K562 (cell line): ENCODE results near the gene CHEK2. TPM values are rescaled to one million over a fixed set of nuclear protein-coding genes. Genes with fewer than 3 reads are reported as not detected.

Source experiments
- ATAC-seq: fragments of 200-7000 bp; cut with Tn5 transposase; 3 replicates; pipeline ENCODE4 v1.9.1; 2020; ENCODE audit warnings: moderate library complexity
- BruUV-seq: library from RNA; stranded (reverse); fragments of 400-500 nt; replicated peaks from 2 replicates; lab custom pipeline; 2021; lab: Mats Ljungman, UMichigan
- CTCF ChIA-PET: fragments of 300-600 bp; formaldehyde crosslinking; extraction: SDS; loops from one replicate; lab custom pipeline; 2021; ENCODE audit warnings: low intra/inter-chr PET ratio; lab: Yijun Ruan, JAX
- POLR2A ChIA-PET: fragments of 300-600, 350-650 bp; sonication (Branson Sonifier 250); formaldehyde crosslinking; extraction: SDS; loops from one replicate; lab custom pipeline; 2021; ENCODE audit warnings: antibody characterized with exemption, inconsistent platforms; lab: Yijun Ruan, JAX
- DNase-seq, 4 experiments: peaks; one replicate each; pipeline versions ENCODE4 v3.0.0 to v3.0.0-alpha.2; 2011 to 2018; ENCODE audit warnings: low spot score in 3 of 4, mixed read lengths in 3 of 4; ENCODE audit errors: extremely low read depth in 1 of 4
- FAIRE-seq: peaks from 2 replicates; lab custom pipeline; 2011; peaks lifted over from hg19 to GRCh38; lab: Jason Lieb, UNC
- H2AFZ ChIP-seq: 2 replicates; pipeline ENCODE4 v1.6.0; 2011; ENCODE audit warnings: low read depth, low read length, control low read depth, inconsistent platforms
- H3K27ac ChIP-seq: fragments of 200-600 bp; 3 replicates; pipeline ENCODE4 v1.8.0; 2011; ENCODE audit warnings: low read depth, mild to moderate bottlenecking, control low read depth, inconsistent platforms, low read length, moderate library complexity, mixed read lengths; ENCODE audit errors: extremely low read depth
- H3K27me3 ChIP-seq, 2 experiments: fragments of 300-600 bp in 1 of 2; 2 replicates in 1 of 2; 3 replicates in 1 of 2; pipeline versions ENCODE4 v1.6.0 to v1.8.0; 2011; ENCODE audit warnings: inconsistent platforms in 2 of 2, low read length in 2 of 2, mild to moderate bottlenecking in 1 of 2, mixed read lengths in 1 of 2, moderate library complexity in 1 of 2; ENCODE audit not compliant: control insufficient read depth in 2 of 2, insufficient read depth in 2 of 2
- H3K36me3 ChIP-seq: fragments of 300-600 bp; 3 replicates; pipeline ENCODE4 v1.8.0; 2011; ENCODE audit warnings: mild to moderate bottlenecking, low read length, inconsistent platforms; ENCODE audit not compliant: control insufficient read depth, insufficient read depth
- H3K4me1 ChIP-seq, 2 experiments: fragments of 200-600 bp in 1 of 2; replicated peaks in 1 of 2; 2 replicates in 1 of 2; 3 replicates in 1 of 2; pipeline versions ENCODE4 v1.5.1 to v1.8.0; 2011; ENCODE audit warnings: inconsistent platforms in 2 of 2, low read length in 2 of 2, mild to moderate bottlenecking in 1 of 2, mixed read lengths in 1 of 2, moderate library complexity in 1 of 2; ENCODE audit not compliant: control insufficient read depth in 2 of 2, insufficient read depth in 2 of 2
- H3K4me2 ChIP-seq: 2 replicates; pipeline ENCODE4 v1.6.1; 2011; ENCODE audit warnings: low read length, control low read depth, inconsistent platforms, mixed read lengths; ENCODE audit not compliant: insufficient read depth
- H3K4me3 ChIP-seq: fragments of 200-600 bp; sonication (generic), shearing (Covaris generic); 2 replicates; pipeline ENCODE4 v1.5.1; 2016; ENCODE audit warnings: control low read depth, inconsistent platforms
- H3K79me2 ChIP-seq: fragments of 200-600 bp; 3 replicates; pipeline ENCODE4 v1.8.0; 2011; ENCODE audit warnings: low read length, inconsistent platforms; ENCODE audit not compliant: control insufficient read depth, insufficient read depth
- H3K9ac ChIP-seq, 2 experiments: 2 replicates each; pipeline versions ENCODE4 v1.6.0 to v1.6.1; 2011; ENCODE audit warnings: low read depth in 2 of 2, low read length in 2 of 2, control low read depth in 1 of 2, inconsistent platforms in 1 of 2, mild to moderate bottlenecking in 1 of 2, mixed read lengths in 1 of 2; ENCODE audit not compliant: insufficient read depth in 1 of 2
- H3K9me1 ChIP-seq: one replicate; pipeline ENCODE4 v1.6.0; 2011; ENCODE audit warnings: inconsistent platforms, mild to moderate bottlenecking, low read length, moderate library complexity; ENCODE audit not compliant: control insufficient read depth, insufficient read depth
- H3K9me3 ChIP-seq: replicated peaks from 2 replicates; pipeline ENCODE4 v1.5.1; 2011; ENCODE audit warnings: low read depth, low read length, inconsistent platforms; ENCODE audit not compliant: control insufficient read depth, insufficient read depth
- H4K20me1 ChIP-seq: replicated peaks from 2 replicates; pipeline ENCODE4 v1.6.1; 2011; ENCODE audit warnings: low read length, inconsistent platforms, mixed read lengths; ENCODE audit not compliant: control insufficient read depth, insufficient read depth
- SNRNP70 ChIP-seq: fragments of 200-400 bp; formaldehyde crosslinking; optimal IDR thresholded peaks from 2 replicates; pipeline ENCODE3; 2017; ENCODE audit warnings: low read depth, low read length
- SPI1 ChIP-seq: IDR thresholded peaks from 2 replicates; pipeline ENCODE4 v1.6.1; 2011; ENCODE audit warnings: low read depth, low read length, control low read depth, borderline replicate concordance
- ZNF24 ChIP-seq: fragments of 450-650 bp; IDR thresholded peaks from 2 replicates; pipeline ENCODE4 v1.6.1; 2016
- WGBS: fragments of 100-300 bp; shearing (Covaris generic); methylation state at CpG from one replicate; pipeline ENCODE4 v1.1.6; 2016; ENCODE audit warnings: low coverage, mixed read lengths; ENCODE audit not compliant: insufficient coverage; ENCODE audit errors: missing lambda C conversion rate; 5-methylcytosine and 5-hydroxymethylcytosine counted together
- in situ Hi-C: fragments of 300-500 bp; cut with MboI; formaldehyde crosslinking; loops from 4 replicates; pipeline ENCODE4 v1.15.0; 2018; ENCODE audit warnings: inconsistent platforms, mixed read lengths
- intact Hi-C: fragments of 100-400 bp; cut with micrococcal nuclease; formaldehyde crosslinking; loops from 2 replicates; pipeline ENCODE4 v1.14.2; 2022
- polyA plus RNA-seq, 8 experiments: library from polyadenylated mRNA; depleted of rRNA in 4 of 8; stranded (reverse) in 5 of 8; unstranded in 3 of 8; fragments of >200 nt; fragmentation: Nextera tagmentation in 2 of 8; fragmentation: Illumina TruSeq in 1 of 8; extraction: Ambion mirVana in 2 of 8; extraction: Trizol in 1 of 8; gene quantifications; 2 replicates each; pipeline versions ENCODE4 v1.2.1 to v1.2.3, GENCODE V29; 2011 to 2014; ENCODE audit warnings: inconsistent platforms in 1 of 8, missing spikeins in 1 of 8
- total RNA-seq, 7 experiments: library from RNA; depleted of rRNA in 6 of 7; stranded (reverse); fragments of >200 nt in 6 of 7; fragmentation: Illumina TruSeq in 2 of 7; extraction: Trizol in 2 of 7; gene quantifications; 2 replicates each; pipeline versions ENCODE4 v1.2.1 to v1.2.3, GENCODE V29; 2011 to 2021; ENCODE audit warnings: low replicate concordance in 1 of 7
- TF ChIP-seq, protein P1 (sequence below): sonication (generic); formaldehyde crosslinking; IDR thresholded peaks from 2 replicates; pipeline ENCODE4 v1.8.1; 2023; ENCODE audit warnings: mild to moderate bottlenecking, missing genetic modification reagents, moderate library complexity

CHEK2 gene
- total and polyA plus RNA-seq, 9 of the 15 experiments (the other 6 are each of a cell fraction or from before 2014, with no cell fraction given) = 28.7 to 102 (median 58.0) TPM

DNA sequence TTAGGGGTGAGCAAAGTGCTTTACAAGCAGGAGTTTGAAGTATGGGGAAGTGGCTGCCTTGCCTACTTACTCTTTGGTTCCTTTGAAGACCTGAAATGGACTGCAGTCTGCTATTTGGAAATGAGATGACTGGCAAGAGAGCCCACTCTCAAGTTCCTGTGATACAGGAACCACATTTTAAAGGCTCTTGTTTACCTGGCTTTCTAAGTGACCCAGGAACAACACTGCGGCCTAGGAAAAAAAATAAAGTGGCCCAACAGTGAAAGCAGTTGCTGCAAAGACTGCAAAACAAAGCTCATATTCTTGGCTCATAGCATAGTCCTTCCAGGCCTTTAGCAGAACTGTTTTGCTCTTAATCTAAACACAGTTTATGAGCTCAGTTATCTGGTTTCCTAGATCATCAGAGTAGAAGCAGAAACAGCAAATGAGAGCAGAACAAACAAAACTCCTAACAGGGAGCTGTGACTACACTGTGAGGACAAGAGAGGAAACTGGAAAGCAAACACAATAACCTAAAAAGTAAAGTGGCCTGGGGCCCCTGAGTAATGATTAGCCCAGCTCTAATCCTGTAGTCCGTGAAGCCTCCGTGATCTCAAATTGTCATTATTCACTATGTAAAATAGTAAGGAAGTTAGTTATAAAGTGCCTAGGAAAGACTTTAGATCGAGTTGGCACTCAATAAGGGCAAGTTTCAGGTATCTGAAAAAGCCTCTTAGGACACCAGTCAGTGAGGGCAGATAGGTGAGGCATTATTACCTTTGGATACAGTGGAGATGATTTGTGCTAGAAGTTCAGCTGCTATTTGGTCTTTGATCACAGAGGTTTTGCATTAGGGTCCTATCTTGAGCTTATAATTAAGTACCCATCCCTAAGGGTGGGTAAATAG is 42.4 kb upstream of the CHEK2 start:
- no peak overlapping the region for H3K9ac ChIP-seq
- no peak for ATAC-seq
- TF ChIP-seq SNRNP70 = no peak
- peak; percentile 22; the same call in 1 of the 2 replicates for TF ChIP-seq SPI1
- TF ChIP-seq, all 486 proteins: peak for 1
- no peak overlapping the region for H2AFZ ChIP-seq
- ChIA-PET CTCF (no interaction called here), POLR2A (interaction anchor here (0.6 to 9.4 kb wide), 3 partner anchors 12 to 14 kb away, joined by 3 to 109 read pairs (median 3); partner anchors contain the start of genes CCDC117 and XBP1)
- FAIRE-seq = peak; percentile 55
- no peaks in the 10 kb centered on the region for H3K9me1 ChIP-seq
- H3K27ac ChIP-seq = peak overlapping the region; percentile 44; the same call in 1 of the 3 replicates
- peaks cover 20% of the 10 kb centered on the region for H3K79me2 ChIP-seq
- H3K9me3 ChIP-seq = no peaks in the 10 kb centered on the region
- no peak for DNase-seq
- H4K20me1 ChIP-seq = no peaks in the 10 kb centered on the region
- H3K4me3 ChIP-seq = no peak overlapping the region
- H3K36me3 ChIP-seq = peaks cover 67% of the 10 kb centered on the region
- H3K27me3 ChIP-seq = no peaks in the 10 kb centered on the region
- H3K4me1 ChIP-seq = peaks cover 0 to 7% of the 10 kb centered on the region in 2 experiments; a peak in 2 of 5 replicates
- no peak overlapping the region for H3K4me2 ChIP-seq
- in situ Hi-C loops = no loop called here
- no TSS peak for BruUV-seq
- intact Hi-C loops = no loop called here
- 82% methylated on average over 4 of the region's 4 CpGs for WGBS

DNA sequence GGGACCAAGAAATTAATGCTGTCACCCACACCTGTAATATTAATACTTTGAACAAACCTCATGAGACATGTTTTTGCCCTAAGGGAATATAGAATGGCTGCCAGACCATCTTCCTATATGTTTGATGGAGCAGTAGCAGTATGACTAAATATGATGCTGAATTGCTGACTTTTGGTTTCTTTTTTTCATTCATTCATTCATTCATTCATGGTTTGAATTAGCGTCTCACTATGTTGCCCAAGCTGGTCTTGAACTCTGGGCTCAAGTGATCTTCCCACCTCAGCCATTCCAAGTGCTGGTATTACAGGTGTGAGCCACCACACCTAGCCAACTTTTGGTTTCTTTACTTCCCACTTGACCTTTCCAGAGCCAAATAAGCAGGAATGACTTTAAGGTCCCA is 38.7 kb upstream of the CHEK2 start:
- Histone ChIP-seq H3K4me3 (no peak overlapping the region), H3K27me3 (no peaks in the 10 kb centered on the region), H3K9me3 (no peaks in the 10 kb centered on the region), H3K36me3 (peaks cover 61% of the 10 kb centered on the region), H2AFZ (no peak overlapping the region), H3K4me1 (peaks cover 3 to 12% of the 10 kb centered on the region in 2 experiments; a peak in 4 of 5 replicates), H3K79me2 (peaks cover 39% of the 10 kb centered on the region), H3K9ac (peak overlapping the region in 1 of 2 experiments; percentile 57; a peak in 2 of 4 replicates), H3K4me2 (no peak overlapping the region), H4K20me1 (no peaks in the 10 kb centered on the region), H3K27ac (peak overlapping the region; percentile 68; the same call in 1 of the 3 replicates), H3K9me1 (no peaks in the 10 kb centered on the region)
- ATAC-seq (no peak), DNase-seq (no peak), FAIRE-seq (no peak)
- POLR2A ChIA-PET = interaction anchor here (1.0 to 3.6 kb wide), 3 partner anchors 8 to 19 kb away, joined by 4 to 20 read pairs (median 5); partner anchors contain the start of gene XBP1
- in situ Hi-C loops = no loop called here
- intact Hi-C loops = no loop called here
- CTCF ChIA-PET = no interaction called here
- no TSS peak for BruUV-seq
- WGBS = 63% methylated on average over 1 of the region's 1 CpG
- TF ChIP-seq, protein P1, sequence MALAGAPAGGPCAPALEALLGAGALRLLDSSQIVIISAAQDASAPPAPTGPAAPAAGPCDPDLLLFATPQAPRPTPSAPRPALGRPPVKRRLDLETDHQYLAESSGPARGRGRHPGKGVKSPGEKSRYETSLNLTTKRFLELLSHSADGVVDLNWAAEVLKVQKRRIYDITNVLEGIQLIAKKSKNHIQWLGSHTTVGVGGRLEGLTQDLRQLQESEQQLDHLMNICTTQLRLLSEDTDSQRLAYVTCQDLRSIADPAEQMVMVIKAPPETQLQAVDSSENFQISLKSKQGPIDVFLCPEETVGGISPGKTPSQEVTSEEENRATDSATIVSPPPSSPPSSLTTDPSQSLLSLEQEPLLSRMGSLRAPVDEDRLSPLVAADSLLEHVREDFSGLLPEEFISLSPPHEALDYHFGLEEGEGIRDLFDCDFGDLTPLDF (CRISPR knock-in tag) = no peak
- peak; percentile 66; the same call in 1 of the 2 replicates for TF ChIP-seq ZNF24
